ENCODE data around the gene HLA-G. TPM values are rescaled to one million over a fixed set of nuclear protein-coding genes. Genes with fewer than 3 reads are reported as not detected.

HLA-G gene
- total and polyA plus RNA-seq, 8 donors, result 5.1 to 19.5 (median 10.8) TPM

DNA sequence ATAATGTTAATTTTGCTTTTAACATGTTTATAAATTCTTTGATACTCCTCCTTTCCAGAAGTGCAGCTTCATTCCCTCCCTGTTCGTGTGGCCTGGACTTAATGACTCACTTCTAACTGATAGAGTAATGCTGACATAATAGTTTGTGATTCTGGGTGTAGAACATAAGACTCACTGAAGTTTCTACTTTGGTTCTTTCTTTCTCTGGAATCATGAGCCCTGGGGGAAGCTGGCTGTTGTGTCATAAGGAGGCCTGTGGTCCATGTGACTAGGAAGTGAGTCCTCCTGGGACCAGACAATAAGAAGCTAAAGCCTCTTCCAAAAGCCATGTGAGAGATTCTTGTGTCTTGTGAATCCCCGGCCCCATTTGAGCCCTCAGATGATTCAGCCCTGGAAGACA is 30.5 kb upstream of the HLA-G start:
- H3K4me1 ChIP-seq, result peaks cover 0 to 4% of the 10 kb centered on the region in 2 donors
- ATAC-seq (peak; percentile 9), DNase-seq (no peak)
- intact Hi-C loops (cut with DNase I), result no loop called here
- TF ChIP-seq, protein P1, sequence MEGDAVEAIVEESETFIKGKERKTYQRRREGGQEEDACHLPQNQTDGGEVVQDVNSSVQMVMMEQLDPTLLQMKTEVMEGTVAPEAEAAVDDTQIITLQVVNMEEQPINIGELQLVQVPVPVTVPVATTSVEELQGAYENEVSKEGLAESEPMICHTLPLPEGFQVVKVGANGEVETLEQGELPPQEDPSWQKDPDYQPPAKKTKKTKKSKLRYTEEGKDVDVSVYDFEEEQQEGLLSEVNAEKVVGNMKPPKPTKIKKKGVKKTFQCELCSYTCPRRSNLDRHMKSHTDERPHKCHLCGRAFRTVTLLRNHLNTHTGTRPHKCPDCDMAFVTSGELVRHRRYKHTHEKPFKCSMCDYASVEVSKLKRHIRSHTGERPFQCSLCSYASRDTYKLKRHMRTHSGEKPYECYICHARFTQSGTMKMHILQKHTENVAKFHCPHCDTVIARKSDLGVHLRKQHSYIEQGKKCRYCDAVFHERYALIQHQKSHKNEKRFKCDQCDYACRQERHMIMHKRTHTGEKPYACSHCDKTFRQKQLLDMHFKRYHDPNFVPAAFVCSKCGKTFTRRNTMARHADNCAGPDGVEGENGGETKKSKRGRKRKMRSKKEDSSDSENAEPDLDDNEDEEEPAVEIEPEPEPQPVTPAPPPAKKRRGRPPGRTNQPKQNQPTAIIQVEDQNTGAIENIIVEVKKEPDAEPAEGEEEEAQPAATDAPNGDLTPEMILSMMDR (IDR thresholded peaks at IDR 0.05), result no peak
- no peaks in the 10 kb centered on the region for H3K9me3 ChIP-seq
- no peak overlapping the region for H3K27ac ChIP-seq
- peaks cover 0 to 49% of the 10 kb centered on the region in 2 donors for H3K27me3 ChIP-seq
- H3K36me3 ChIP-seq, result no peaks in the 10 kb centered on the region
- no peak overlapping the region for H3K4me3 ChIP-seq

DNA sequence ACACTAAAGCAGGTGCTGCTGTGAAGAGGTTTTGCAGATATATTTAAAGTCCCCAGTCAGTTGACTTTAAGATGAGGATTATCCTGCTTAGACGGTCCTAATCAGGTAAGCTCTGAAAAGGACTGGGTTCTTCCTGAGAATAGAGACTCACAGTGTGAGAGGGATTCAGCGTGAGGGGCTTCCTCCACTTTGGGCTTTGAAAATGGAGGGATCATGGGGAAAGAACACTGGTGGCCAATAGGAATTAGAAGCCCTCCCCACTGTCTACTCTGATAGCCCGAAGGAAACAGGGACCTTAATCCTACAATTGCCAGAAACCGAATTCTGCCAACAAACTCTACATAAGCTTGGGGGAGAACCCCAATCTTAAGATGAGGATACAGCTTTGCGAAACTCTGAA is 29.7 kb upstream of the HLA-G start:
- Histone ChIP-seq H3K4me3 (no peak overlapping the region), H3K9me3 (no peaks in the 10 kb centered on the region), H3K4me1 (peaks cover 0 to under 1% of the 10 kb centered on the region in 2 donors), H3K36me3 (no peaks in the 10 kb centered on the region), H3K27me3 (peaks cover 0 to 41% of the 10 kb centered on the region in 2 donors), H3K27ac (no peak overlapping the region)
- ATAC-seq, result no peak
- intact Hi-C loops (cut with DNase I), result no loop called here
- no peak for DNase-seq
- TF ChIP-seq, protein P1 (IDR thresholded peaks at IDR 0.05), result no peak

DNA sequence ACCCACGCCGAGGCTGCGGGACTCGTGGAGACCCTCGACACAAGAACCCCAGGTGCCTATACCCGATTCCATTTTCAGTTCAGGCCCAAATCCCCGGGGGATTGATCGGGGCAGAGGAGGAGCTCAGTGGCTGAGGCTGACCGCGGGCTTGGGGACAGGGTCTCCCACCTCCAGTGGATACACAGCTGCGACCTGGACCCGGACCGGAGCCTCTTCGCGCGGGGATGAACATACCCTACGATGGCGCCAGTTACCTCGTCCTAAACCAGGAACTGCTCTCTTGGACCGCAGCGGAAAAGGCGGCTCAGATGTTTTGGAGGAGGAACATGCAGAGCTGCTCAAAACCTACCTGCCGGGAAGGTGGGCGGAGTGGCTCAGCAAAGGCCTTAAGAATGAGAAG is 27.4 kb upstream of the HLA-G start:
- H3K36me3 ChIP-seq, result no peaks in the 10 kb centered on the region
- no peaks in the 10 kb centered on the region for H3K4me1 ChIP-seq
- intact Hi-C loops (cut with DNase I), result no loop called here
- ATAC-seq (no peak), DNase-seq (peak in 1 of 4 donors; percentile 70)
- no peaks in the 10 kb centered on the region for H3K9me3 ChIP-seq
- H3K27ac ChIP-seq, result no peak overlapping the region
- H3K4me3 ChIP-seq, result no peak overlapping the region
- TF ChIP-seq, protein P1 (IDR thresholded peaks at IDR 0.05), result no peak
- peaks cover 0 to 21% of the 10 kb centered on the region in 2 donors for H3K27me3 ChIP-seq

DNA sequence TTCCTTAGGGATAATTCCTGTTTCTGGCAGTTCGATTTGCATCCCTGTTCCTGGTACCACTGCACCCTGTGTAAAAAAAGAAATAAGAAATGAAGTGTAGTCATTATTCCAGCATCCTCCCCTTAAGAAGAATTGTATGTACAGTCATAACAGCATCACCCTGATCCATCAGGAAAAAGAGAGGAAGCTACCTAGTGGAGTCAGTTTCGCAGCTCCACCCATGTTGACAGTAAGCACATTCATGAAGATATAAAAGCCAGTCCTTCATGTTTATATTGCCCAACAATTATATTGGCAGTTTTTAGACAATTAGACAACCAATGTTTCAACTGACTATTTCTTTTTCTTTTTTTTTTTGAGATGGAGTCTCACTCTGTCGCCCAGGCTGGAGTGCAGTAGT is 21.2 kb upstream of the HLA-G start:
- H3K4me3 ChIP-seq, result no peak overlapping the region

DNA sequence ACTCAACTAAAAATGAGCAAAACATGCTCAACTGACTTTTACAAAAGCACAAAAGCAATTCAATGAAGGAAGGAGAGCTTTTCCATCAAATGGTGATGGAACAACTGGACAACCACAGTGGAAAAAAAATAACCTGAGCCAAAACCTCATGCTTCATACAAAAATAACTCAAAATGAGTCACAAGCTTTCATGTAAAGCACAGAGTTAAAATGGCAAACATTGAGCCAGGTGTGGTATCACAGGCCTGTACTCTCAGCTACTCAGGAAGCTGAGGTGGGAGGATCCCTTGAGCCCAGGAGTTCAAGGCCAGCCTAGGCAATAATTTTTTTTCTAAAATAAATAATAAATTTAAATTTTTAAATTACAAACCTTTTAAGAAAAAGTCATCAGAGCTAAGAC is 18.4 kb upstream of the HLA-G start:
- intact Hi-C loops (cut with DNase I), result no loop called here
- Histone ChIP-seq H3K36me3 (no peaks in the 10 kb centered on the region), H3K9me3 (no peaks in the 10 kb centered on the region), H3K4me3 (no peak overlapping the region), H3K4me1 (no peaks in the 10 kb centered on the region), H3K27ac (no peak overlapping the region), H3K27me3 (peaks cover 0 to 47% of the 10 kb centered on the region in 2 donors)
- TF ChIP-seq, protein P1 (IDR thresholded peaks at IDR 0.05), result no peak
- ATAC-seq (no peak), DNase-seq (no peak)

More for the DNA sequence above, 21.2 kb upstream of the HLA-G start:
- Histone ChIP-seq H3K9me3 (no peaks in the 10 kb centered on the region), H3K27me3 (peaks cover 0 to 51% of the 10 kb centered on the region in 2 donors), H3K4me1 (no peaks in the 10 kb centered on the region), H3K36me3 (no peaks in the 10 kb centered on the region), H3K27ac (no peak overlapping the region)
- TF ChIP-seq, protein P1 (IDR thresholded peaks at IDR 0.05), result no peak
- DNase-seq (no peak), ATAC-seq (no peak)
- intact Hi-C loops (cut with DNase I), result no loop called here

Data from left lung (tissue), 10 donors.